CD14-positive monocyte (primary cell): Measurements from ENCODE around the gene CENPH. TPM values are rescaled to one million over a fixed set of nuclear protein-coding genes. Genes with fewer than 3 reads are reported as not detected.

Source experiments
- DNase-seq, 3 donors: peaks; one replicate each; pipeline ENCODE4 v3.0.0-alpha.2; 2011 to 2022
- H2AFZ ChIP-seq: 2 replicates; pipeline ENCODE4 v1.6.0; 2012; ENCODE audit warnings: mild to moderate bottlenecking, low read depth, low read length, inconsistent platforms; ENCODE audit not compliant: insufficient read depth, poor library complexity, severe bottlenecking
- H3K27ac ChIP-seq, 2 donors: 1 replicate in 1 of 2; 2 replicates in 1 of 2; pipeline ENCODE4 v1.5.1; 2012 to 2013; ENCODE audit warnings: low read length in 2 of 2, control low read depth in 1 of 2, inconsistent platforms in 1 of 2, low read depth in 1 of 2, mild to moderate bottlenecking in 1 of 2
- H3K27me3 ChIP-seq, 2 donors: one replicate each; pipeline versions ENCODE4 v1.6.0 to v1.6.1; 2011 to 2013; ENCODE audit warnings: low read length in 2 of 2; ENCODE audit not compliant: control insufficient read depth in 2 of 2, insufficient read depth in 2 of 2
- H3K36me3 ChIP-seq, 2 donors: replicated peaks in 1 of 2; 1 replicate in 1 of 2; 2 replicates in 1 of 2; pipeline versions ENCODE4 v1.5.1 to v1.6.1; 2012 to 2013; ENCODE audit warnings: low read length in 2 of 2, control low read depth in 1 of 2, inconsistent platforms in 1 of 2, mild to moderate bottlenecking in 1 of 2; ENCODE audit not compliant: insufficient read depth in 2 of 2, control insufficient read depth in 1 of 2
- H3K4me1 ChIP-seq, 2 donors: 1 replicate in 1 of 2; 2 replicates in 1 of 2; pipeline versions ENCODE4 v1.5.1 to v1.6.1; 2012 to 2013; ENCODE audit warnings: low read length in 2 of 2, control low read depth in 1 of 2, inconsistent platforms in 1 of 2, mild to moderate bottlenecking in 1 of 2, moderate library complexity in 1 of 2; ENCODE audit not compliant: insufficient read depth in 2 of 2, control insufficient read depth in 1 of 2
- H3K4me2 ChIP-seq: replicated peaks from 2 replicates; pipeline ENCODE3; 2012; ENCODE audit warnings: low read length, moderate library complexity, mild to moderate bottlenecking; ENCODE audit not compliant: poor library complexity, severe bottlenecking; ENCODE audit errors: extremely low read depth
- H3K4me3 ChIP-seq, 3 experiments: fragments of 200-600 bp in 1 of 3; sonication (generic) in 1 of 3; replicated peaks in 1 of 3; 1 replicate in 2 of 3; 2 replicates in 1 of 3; pipeline ENCODE4 v1.5.1; 2011 to 2013; ENCODE audit warnings: low read length in 3 of 3, mild to moderate bottlenecking in 3 of 3, control low read depth in 2 of 3, low read depth in 2 of 3, inconsistent platforms in 1 of 3, moderate library complexity in 1 of 3
- H3K79me2 ChIP-seq: 2 replicates; pipeline ENCODE4 v1.6.0; 2012; ENCODE audit warnings: mild to moderate bottlenecking, control low read depth, inconsistent platforms, low read length, moderate library complexity; ENCODE audit not compliant: insufficient read depth
- H3K9ac ChIP-seq: 2 replicates; pipeline ENCODE4 v1.6.0; 2017; ENCODE audit warnings: low read length, mild to moderate bottlenecking; ENCODE audit not compliant: insufficient read depth, poor library complexity, severe bottlenecking
- H3K9me3 ChIP-seq, 2 donors: replicated peaks in 1 of 2; 1 replicate in 1 of 2; 2 replicates in 1 of 2; pipeline versions ENCODE4 v1.5.1 to v1.6.1; 2012 to 2013; ENCODE audit warnings: low read length in 2 of 2, control low read depth in 1 of 2; ENCODE audit not compliant: control insufficient read depth in 1 of 2, insufficient read depth in 1 of 2
- H4K20me1 ChIP-seq: 2 replicates; pipeline ENCODE4 v1.6.0; 2012; ENCODE audit warnings: mild to moderate bottlenecking, low read length, control low read depth, moderate library complexity; ENCODE audit not compliant: insufficient read depth
- H3K27ac Mint-ChIP-seq, 7 donors: one replicate each; pipeline ENCODE4 v1.8.0; 2020; ENCODE audit warnings: mild to moderate bottlenecking in 7 of 7, mixed read lengths in 7 of 7, moderate library complexity in 6 of 7, inconsistent platforms in 2 of 7
- H3K27me3 Mint-ChIP-seq, 3 donors: one replicate each; pipeline ENCODE4 v1.8.0; 2021 to 2022; ENCODE audit warnings: low read depth in 3 of 3, mild to moderate bottlenecking in 3 of 3, mixed read lengths in 3 of 3, moderate library complexity in 3 of 3, inconsistent platforms in 1 of 3
- H3K36me3 Mint-ChIP-seq, 2 donors: one replicate each; pipeline ENCODE4 v1.8.0; 2020; ENCODE audit warnings: mixed read lengths in 2 of 2, inconsistent platforms in 1 of 2, mild to moderate bottlenecking in 1 of 2
- H3K4me1 Mint-ChIP-seq: one replicate; pipeline ENCODE4 v1.8.0; 2020; ENCODE audit warnings: mild to moderate bottlenecking, mixed read lengths
- H3K4me3 Mint-ChIP-seq, 2 donors: one replicate each; pipeline ENCODE4 v1.8.0; 2020; ENCODE audit warnings: mild to moderate bottlenecking in 2 of 2, mixed read lengths in 2 of 2, moderate library complexity in 1 of 2
- H3K9me3 Mint-ChIP-seq, 7 donors: one replicate each; pipeline ENCODE4 v1.8.0; 2020 to 2022; ENCODE audit warnings: mixed read lengths in 7 of 7, mild to moderate bottlenecking in 6 of 7, moderate library complexity in 6 of 7, inconsistent platforms in 2 of 7
- CTCF ChIP-seq: fragments of 200-600 bp; IDR thresholded peaks from one replicate; pipeline ENCODE4 v1.8.0; 2022; ENCODE audit warnings: antibody characterized with exemption, mild to moderate bottlenecking
- WGBS: methylation state at CpG from one replicate; pipeline ENCODE4 v1.1.5; 2013; ENCODE audit warnings: missing lambda C conversion rate; ENCODE audit not compliant: insufficient coverage; 5-methylcytosine and 5-hydroxymethylcytosine counted together
- intact Hi-C, 2 donors: fragments of 100-400 bp; cut with micrococcal nuclease; formaldehyde crosslinking; loops; one replicate each; pipeline versions ENCODE4 v1.15.0 to v1.15.1; 2023
- polyA plus RNA-seq, 3 donors: library from polyadenylated mRNA; depleted of rRNA in 1 of 3; unstranded in 2 of 3; stranded (reverse) in 1 of 3; fragments of 300-500 nt in 2 of 3; fragments of >200 nt in 1 of 3; fragmentation: Illumina TruSeq in 2 of 3; gene quantifications; 1 replicate in 2 of 3; 2 replicates in 1 of 3; pipeline ENCODE4 v1.2.3, GENCODE V29; 2012 to 2021

The CENPH gene
- polyA plus RNA-seq, 3 donors, result 0.57 to 0.73 (median 0.61) TPM

GRCh38 chr5:69184621-69185020, 4.8 kb upstream of the CENPH start:
- no CpG with 5 or more reads among the region's 1 CpG for WGBS
- H3K4me1 ChIP-seq, result peaks cover 6 to 10% of the 10 kb centered on the region in 2 donors
- no peak overlapping the region for H2AFZ ChIP-seq
- peaks cover 0 to 6% of the 10 kb centered on the region in 2 donors for H3K9me3 ChIP-seq
- H3K4me1 Mint-ChIP-seq, result peaks cover 7% of the 10 kb centered on the region
- TF ChIP-seq CTCF, result no peak
- H3K9me3 Mint-ChIP-seq, result peaks cover 4 to 13% (median 6%) of the 10 kb centered on the region in 7 donors
- H3K27me3 Mint-ChIP-seq, result peaks cover 0 to 4% (median 2%) of the 10 kb centered on the region in 3 donors
- H3K27ac ChIP-seq, result no peak overlapping the region
- H3K9ac ChIP-seq, result no peak overlapping the region
- H3K36me3 Mint-ChIP-seq, result no peaks in the 10 kb centered on the region
- H3K27ac Mint-ChIP-seq, result no peak overlapping the region
- H3K36me3 ChIP-seq, result no peaks in the 10 kb centered on the region
- H3K27me3 ChIP-seq, result no peaks in the 10 kb centered on the region
- no peak for DNase-seq
- H3K79me2 ChIP-seq, result no peaks in the 10 kb centered on the region
- intact Hi-C loops, result no loop called here
- H3K4me3 ChIP-seq, result no peak overlapping the region
- no peak overlapping the region for H3K4me2 ChIP-seq
- no peak overlapping the region for H3K4me3 Mint-ChIP-seq
- no peaks in the 10 kb centered on the region for H4K20me1 ChIP-seq

- Histone ChIP-seq H4K20me1 (no peaks in the 10 kb centered on the region), H2AFZ (no peak overlapping the region), H3K79me2 (no peaks in the 10 kb centered on the region), H3K36me3 (no peaks in the 10 kb centered on the region), H3K27ac (no peak overlapping the region), H3K9ac (no peak overlapping the region), H3K27me3 (no peaks in the 10 kb centered on the region), H3K4me1 (peaks cover 12 to 17% of the 10 kb centered on the region in 2 donors), H3K4me2 (no peak overlapping the region), H3K4me3 (no peak overlapping the region), H3K9me3 (peaks cover 0 to under 1% of the 10 kb centered on the region in 2 donors)
- Mint-ChIP-seq H3K36me3 (peaks cover 0 to 2% of the 10 kb centered on the region in 2 donors), H3K9me3 (peaks cover 0 to 4% (median 0%) of the 10 kb centered on the region in 7 donors), H3K27ac (peak overlapping the region in 1 of 7 donors; percentile 86), H3K27me3 (peaks cover 0 to 2% (median 0%) of the 10 kb centered on the region in 3 donors), H3K4me3 (no peak overlapping the region), H3K4me1 (peaks cover 14% of the 10 kb centered on the region)
- intact Hi-C loops, result no loop called here
- 100% methylated on average over 2 of the region's 2 CpGs for WGBS
- DNase-seq, result no peak
- TF ChIP-seq CTCF, result no peak
Measured at GRCh38 chr5:69187342-69187741, 2.0 kb upstream of the CENPH start.
